ENCODE data around the gene IMPDH1. TPM values are rescaled to one million over a fixed set of nuclear protein-coding genes. Genes with fewer than 3 reads are reported as not detected.
A peak's percentile ranks its signal among the peaks of the same experiment; 100 is the strongest.

The IMPDH1 gene
- total and polyA plus RNA-seq, 4 donors, result 28.5 to 64.5 (median 38.0) TPM

DNA sequence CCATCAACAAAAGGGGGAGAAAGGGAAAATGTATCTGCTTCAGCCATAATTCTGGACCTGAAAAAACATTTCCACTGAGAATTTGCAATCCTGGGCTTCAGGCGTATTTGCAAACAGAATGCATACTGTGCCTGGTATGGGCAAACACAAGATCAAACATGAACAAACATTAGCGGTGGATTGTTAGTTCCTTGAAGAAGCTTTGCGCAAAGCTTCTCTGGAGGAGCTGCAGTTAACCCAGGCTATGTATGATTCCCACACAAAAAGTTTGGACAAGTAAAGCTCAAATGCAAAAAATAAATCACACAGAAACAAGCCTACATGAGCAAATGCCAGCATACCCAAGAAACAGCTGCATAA lies 25.5 kb upstream of the IMPDH1 start:
- Histone ChIP-seq H3K9me3 (ENCODE audit: control insufficient read depth, insufficient read depth, low read length) (no peaks in the 10 kb centered on the region), H3K27me3 (ENCODE audit: control insufficient read depth, insufficient read depth, low read length) (no peaks in the 10 kb centered on the region), H3K4me3 (ENCODE audit: low read depth, low read length) (no peak overlapping the region), H3K27ac (ENCODE audit: low read depth, low read length) (no peak overlapping the region), H3K36me3 (ENCODE audit: control insufficient read depth, insufficient read depth, low read length) (no peaks in the 10 kb centered on the region), H3K4me1 (ENCODE audit: control insufficient read depth, insufficient read depth, low read length) (no peaks in the 10 kb centered on the region)
- peak in 1 of 6 donors; percentile 42 for DNase-seq (ENCODE audit: low read depth in 4 of 6, low spot score in 6 of 6)
- 14% methylated on average over 1 of the region's 3 CpGs for WGBS (ENCODE audit: insufficient coverage)

GRCh38 chr7:128434413-128435326 lies 24.9 kb upstream of the IMPDH1 start:
- H3K27ac ChIP-seq (ENCODE audit: low read depth, low read length), result no peak overlapping the region
- H3K36me3 ChIP-seq (ENCODE audit: control insufficient read depth, insufficient read depth, low read length), result no peaks in the 10 kb centered on the region
- no peak for DNase-seq (ENCODE audit: low read depth in 4 of 6, low spot score in 6 of 6)
- no peaks in the 10 kb centered on the region for H3K27me3 ChIP-seq (ENCODE audit: control insufficient read depth, insufficient read depth, low read length)
- no peaks in the 10 kb centered on the region for H3K4me1 ChIP-seq (ENCODE audit: control insufficient read depth, insufficient read depth, low read length)
- no peak overlapping the region for H3K4me3 ChIP-seq (ENCODE audit: low read depth, low read length)
- H3K9me3 ChIP-seq (ENCODE audit: control insufficient read depth, insufficient read depth, low read length), result no peaks in the 10 kb centered on the region
- 55% methylated on average over 2 of the region's 4 CpGs for WGBS (ENCODE audit: insufficient coverage)

DNA sequence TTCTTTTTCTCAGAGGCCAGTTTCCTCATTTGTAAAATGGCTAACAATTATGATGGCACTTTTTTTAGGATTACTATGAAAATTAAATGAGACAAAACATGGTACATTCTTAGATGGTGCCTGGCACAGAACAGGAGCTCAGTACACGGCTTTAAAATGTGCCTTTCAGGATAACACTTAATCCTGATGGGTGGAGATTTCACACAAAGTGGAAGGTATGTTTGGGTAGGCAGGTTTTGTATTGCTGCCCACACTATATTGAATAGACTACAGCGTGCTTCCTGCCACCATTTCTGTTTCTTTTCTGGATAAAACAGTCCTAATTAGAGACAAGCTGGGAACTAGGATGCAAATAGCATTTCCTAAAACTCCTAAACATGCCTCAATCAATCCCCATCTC lies 22.0 kb upstream of the IMPDH1 start:
- H3K9me3 ChIP-seq (ENCODE audit: control insufficient read depth, insufficient read depth, low read length), result no peaks in the 10 kb centered on the region
- H3K4me1 ChIP-seq (ENCODE audit: control insufficient read depth, insufficient read depth, low read length), result no peaks in the 10 kb centered on the region
- WGBS (ENCODE audit: insufficient coverage), result no CpG with 5 or more reads among the region's 2 CpGs
- no peak overlapping the region for H3K4me3 ChIP-seq (ENCODE audit: low read depth, low read length)
- DNase-seq (ENCODE audit: low read depth in 4 of 6, low spot score in 6 of 6), result no peak
- no peaks in the 10 kb centered on the region for H3K36me3 ChIP-seq (ENCODE audit: control insufficient read depth, insufficient read depth, low read length)
- no peaks in the 10 kb centered on the region for H3K27me3 ChIP-seq (ENCODE audit: control insufficient read depth, insufficient read depth, low read length)
- H3K27ac ChIP-seq (ENCODE audit: low read depth, low read length), result no peak overlapping the region

GRCh38 chr7:128431221-128431620 lies 21.4 kb upstream of the IMPDH1 start:
- no peaks in the 10 kb centered on the region for H3K27me3 ChIP-seq (ENCODE audit: control insufficient read depth, insufficient read depth, low read length)
- H3K4me3 ChIP-seq (ENCODE audit: low read depth, low read length), result no peak overlapping the region
- DNase-seq (ENCODE audit: low read depth in 4 of 6, low spot score in 6 of 6), result no peak
- 49% methylated on average over 4 of the region's 6 CpGs for WGBS (ENCODE audit: insufficient coverage)
- no peak overlapping the region for H3K27ac ChIP-seq (ENCODE audit: low read depth, low read length)
- no peaks in the 10 kb centered on the region for H3K9me3 ChIP-seq (ENCODE audit: control insufficient read depth, insufficient read depth, low read length)
- no peaks in the 10 kb centered on the region for H3K4me1 ChIP-seq (ENCODE audit: control insufficient read depth, insufficient read depth, low read length)
- H3K36me3 ChIP-seq (ENCODE audit: control insufficient read depth, insufficient read depth, low read length), result no peaks in the 10 kb centered on the region

GRCh38 chr7:128430207-128430606 lies 20.4 kb upstream of the IMPDH1 start:
- H3K36me3 ChIP-seq (ENCODE audit: control insufficient read depth, insufficient read depth, low read length), result no peaks in the 10 kb centered on the region
- 71% methylated on average over 3 of the region's 3 CpGs for WGBS (ENCODE audit: insufficient coverage)
- no peak overlapping the region for H3K4me3 ChIP-seq (ENCODE audit: low read depth, low read length)
- H3K4me1 ChIP-seq (ENCODE audit: control insufficient read depth, insufficient read depth, low read length), result no peaks in the 10 kb centered on the region
- DNase-seq (ENCODE audit: low read depth in 4 of 6, low spot score in 6 of 6), result no peak
- no peak overlapping the region for H3K27ac ChIP-seq (ENCODE audit: low read depth, low read length)
- no peaks in the 10 kb centered on the region for H3K9me3 ChIP-seq (ENCODE audit: control insufficient read depth, insufficient read depth, low read length)
- H3K27me3 ChIP-seq (ENCODE audit: control insufficient read depth, insufficient read depth, low read length), result no peaks in the 10 kb centered on the region

GRCh38 chr7:128427289-128427891 lies 17.6 kb upstream of the IMPDH1 start:
- no peaks in the 10 kb centered on the region for H3K36me3 ChIP-seq (ENCODE audit: control insufficient read depth, insufficient read depth, low read length)
- H3K4me3 ChIP-seq (ENCODE audit: low read depth, low read length), result no peak overlapping the region
- peak in 4 of 6 donors; percentile 54 to 91 (median 71) for DNase-seq (ENCODE audit: low read depth in 4 of 6, low spot score in 6 of 6)
- H3K27ac ChIP-seq (ENCODE audit: low read depth, low read length), result no peak overlapping the region
- H3K9me3 ChIP-seq (ENCODE audit: control insufficient read depth, insufficient read depth, low read length), result no peaks in the 10 kb centered on the region
- 60% methylated on average over 1 of the region's 7 CpGs for WGBS (ENCODE audit: insufficient coverage)
- no peaks in the 10 kb centered on the region for H3K27me3 ChIP-seq (ENCODE audit: control insufficient read depth, insufficient read depth, low read length)
- peaks cover 2% of the 10 kb centered on the region for H3K4me1 ChIP-seq (ENCODE audit: control insufficient read depth, insufficient read depth, low read length)

DNA sequence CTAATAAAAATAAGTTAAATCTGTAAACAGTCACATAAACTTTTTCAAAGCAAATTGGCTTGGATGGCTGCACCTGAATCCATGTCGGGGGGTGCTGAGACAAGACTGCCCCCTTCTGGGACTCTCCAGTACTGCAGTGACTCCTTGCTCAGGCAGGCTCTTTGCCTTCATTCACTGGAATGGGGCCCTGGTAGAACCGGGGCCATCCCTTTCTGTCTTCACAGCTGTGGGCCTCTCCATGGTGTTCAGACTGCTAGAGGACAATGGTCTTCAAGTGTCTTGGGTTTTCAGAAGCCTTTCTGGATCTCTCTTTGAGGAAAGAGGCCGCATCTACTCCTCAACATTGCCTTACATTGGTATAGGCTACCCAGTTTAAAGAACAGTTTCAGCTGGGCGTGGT lies 16.1 kb upstream of the IMPDH1 start:
- Histone ChIP-seq H3K4me3 (ENCODE audit: low read depth, low read length) (no peak overlapping the region), H3K9me3 (ENCODE audit: control insufficient read depth, insufficient read depth, low read length) (no peaks in the 10 kb centered on the region), H3K27ac (ENCODE audit: low read depth, low read length) (no peak overlapping the region), H3K27me3 (ENCODE audit: control insufficient read depth, insufficient read depth, low read length) (no peaks in the 10 kb centered on the region), H3K36me3 (ENCODE audit: control insufficient read depth, insufficient read depth, low read length) (no peaks in the 10 kb centered on the region), H3K4me1 (ENCODE audit: control insufficient read depth, insufficient read depth, low read length) (peaks cover 4% of the 10 kb centered on the region)
- DNase-seq (ENCODE audit: low read depth in 4 of 6, low spot score in 6 of 6), result peak in 2 of 6 donors; percentile 62 to 67
- 8% methylated on average over 2 of the region's 4 CpGs for WGBS (ENCODE audit: insufficient coverage)

DNA sequence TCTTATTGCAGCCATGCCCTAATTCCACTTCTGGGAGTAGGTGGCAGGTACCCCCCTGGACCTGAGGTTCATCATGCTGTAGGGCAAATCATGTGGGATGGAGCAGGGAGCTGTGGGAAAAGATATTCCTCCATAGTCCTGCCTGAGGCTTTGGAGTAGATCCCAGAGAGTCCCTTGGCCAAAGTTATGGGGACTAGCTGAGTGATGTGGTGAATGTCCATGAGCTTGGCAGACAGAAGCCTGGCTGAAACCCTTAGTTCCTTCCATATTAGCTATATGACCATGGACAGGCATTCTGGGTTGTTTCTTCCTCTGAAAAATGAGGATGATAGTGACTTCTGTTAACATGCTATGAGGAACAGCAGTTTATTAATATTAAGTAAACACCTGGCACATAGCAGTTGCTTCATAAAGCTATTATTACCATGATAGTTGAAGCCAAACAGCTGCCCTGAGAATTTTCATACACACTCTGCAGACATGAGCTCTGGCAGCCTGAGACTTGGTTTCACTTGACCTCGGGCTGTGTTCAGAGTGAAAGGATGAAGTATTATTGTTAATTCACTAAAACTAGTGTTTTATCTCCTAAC lies 15.0 kb upstream of the IMPDH1 start:
- no CpG with 5 or more reads among the region's 1 CpG for WGBS (ENCODE audit: insufficient coverage)
- no peaks in the 10 kb centered on the region for H3K27me3 ChIP-seq (ENCODE audit: control insufficient read depth, insufficient read depth, low read length)
- H3K27ac ChIP-seq (ENCODE audit: low read depth, low read length), result no peak overlapping the region
- H3K4me3 ChIP-seq (ENCODE audit: low read depth, low read length), result no peak overlapping the region
- DNase-seq (ENCODE audit: low read depth in 4 of 6, low spot score in 6 of 6), result peak in 1 of 6 donors; percentile 18
- H3K36me3 ChIP-seq (ENCODE audit: control insufficient read depth, insufficient read depth, low read length), result no peaks in the 10 kb centered on the region
- no peaks in the 10 kb centered on the region for H3K9me3 ChIP-seq (ENCODE audit: control insufficient read depth, insufficient read depth, low read length)
- peaks cover 4% of the 10 kb centered on the region for H3K4me1 ChIP-seq (ENCODE audit: control insufficient read depth, insufficient read depth, low read length)

- H3K9me3 ChIP-seq (ENCODE audit: control insufficient read depth, insufficient read depth, low read length), result no peaks in the 10 kb centered on the region
- H3K27me3 ChIP-seq (ENCODE audit: control insufficient read depth, insufficient read depth, low read length), result no peaks in the 10 kb centered on the region
- no peak overlapping the region for H3K4me3 ChIP-seq (ENCODE audit: low read depth, low read length)
- DNase-seq (ENCODE audit: low read depth in 4 of 6, low spot score in 6 of 6), result peak in 2 of 6 donors; percentile 76 to 92
- no peak overlapping the region for H3K27ac ChIP-seq (ENCODE audit: low read depth, low read length)
- WGBS (ENCODE audit: insufficient coverage), result 35% methylated on average over 2 of the region's 3 CpGs
- H3K4me1 ChIP-seq (ENCODE audit: control insufficient read depth, insufficient read depth, low read length), result peaks cover 4% of the 10 kb centered on the region
- no peaks in the 10 kb centered on the region for H3K36me3 ChIP-seq (ENCODE audit: control insufficient read depth, insufficient read depth, low read length)
Observed at GRCh38 chr7:128422842-128423241, 13.1 kb upstream of the IMPDH1 start.

Data from spinal cord (tissue), 10 donors.